Activated T-cell treated with anti-CD3 and anti-CD28 coated beads for 1 hour (primary cell): ENCODE data around the gene METTL6.
"Not testable (repeated sequence)": the region's sequence is repeated elsewhere in the genome, so short reads cannot be mapped to it uniquely, and the experiment has no call there.

ENCODE experiments used
- DNase-seq: peaks from one replicate; pipeline ENCODE4 v3.0.0-alpha.2; 2020; ENCODE audit warnings: low read depth

METTL6 gene

GRCh38 chr3:15404767-15405166 is 22.6 kb downstream of the METTL6 start:
- DNase-seq = no peak

- DNase-seq = no peak
Measured at GRCh38 chr3:15403965-15404364, 23.4 kb downstream of the METTL6 start.

GRCh38 chr3:15403495-15403894 is 23.8 kb downstream of the METTL6 start:
- no peak for DNase-seq

- no peak for DNase-seq
Measured at GRCh38 chr3:15401936-15402335, 25.4 kb downstream of the METTL6 start.

GRCh38 chr3:15399970-15400369 is 27.4 kb downstream of the METTL6 start:
- no peak for DNase-seq

GRCh38 chr3:15398731-15399133 is 28.6 kb downstream of the METTL6 start:
- DNase-seq = not testable (repeated sequence)

- not testable (repeated sequence) for DNase-seq
Measured at GRCh38 chr3:15393252-15393651, 34.1 kb downstream of the METTL6 start.

GRCh38 chr3:15391007-15391406 is 36.3 kb downstream of the METTL6 start:
- no peak for DNase-seq

- DNase-seq = no peak
Measured at GRCh38 chr3:15390460-15390859, 36.9 kb downstream of the METTL6 start.

GRCh38 chr3:15388335-15388734 is 39.0 kb downstream of the METTL6 start:
- DNase-seq = not testable (repeated sequence)

- DNase-seq = no peak
Measured at GRCh38 chr3:15387735-15388134, 39.6 kb downstream of the METTL6 start.

GRCh38 chr3:15387171-15387581 is 40.2 kb downstream of the METTL6 start:
- no peak for DNase-seq

- not testable (repeated sequence) for DNase-seq
Measured at GRCh38 chr3:15386654-15386955, 40.7 kb downstream of the METTL6 start.

GRCh38 chr3:15385901-15386653 is 41.3 kb downstream of the METTL6 start:
- no peak for DNase-seq

- not testable (repeated sequence) for DNase-seq
Measured at GRCh38 chr3:15385238-15385695, 42.1 kb downstream of the METTL6 start.

- DNase-seq = no peak
Measured at GRCh38 chr3:15384510-15385237, 42.7 kb downstream of the METTL6 start.

- no peak for DNase-seq
Measured at GRCh38 chr3:15382405-15382923, 44.9 kb downstream of the METTL6 start.

- no peak for DNase-seq
Measured at GRCh38 chr3:15380980-15381890, 46.1 kb downstream of the METTL6 start.

- peak; percentile 90 for DNase-seq
Measured at GRCh38 chr3:15377961-15378791, 49.2 kb downstream of the METTL6 start.

- no peak for DNase-seq
Measured at GRCh38 chr3:15375461-15376000, 51.8 kb downstream of the METTL6 start.

GRCh38 chr3:15372918-15373317 is 54.4 kb downstream of the METTL6 start:
- DNase-seq = no peak
